ENCODE data around the gene RHBG. TPM values are rescaled to one million over a fixed set of nuclear protein-coding genes. Genes with fewer than 3 reads are reported as not detected.

RHBG gene
- total RNA-seq, 1 experiment from 2014 or later: 4.0 TPM

DNA sequence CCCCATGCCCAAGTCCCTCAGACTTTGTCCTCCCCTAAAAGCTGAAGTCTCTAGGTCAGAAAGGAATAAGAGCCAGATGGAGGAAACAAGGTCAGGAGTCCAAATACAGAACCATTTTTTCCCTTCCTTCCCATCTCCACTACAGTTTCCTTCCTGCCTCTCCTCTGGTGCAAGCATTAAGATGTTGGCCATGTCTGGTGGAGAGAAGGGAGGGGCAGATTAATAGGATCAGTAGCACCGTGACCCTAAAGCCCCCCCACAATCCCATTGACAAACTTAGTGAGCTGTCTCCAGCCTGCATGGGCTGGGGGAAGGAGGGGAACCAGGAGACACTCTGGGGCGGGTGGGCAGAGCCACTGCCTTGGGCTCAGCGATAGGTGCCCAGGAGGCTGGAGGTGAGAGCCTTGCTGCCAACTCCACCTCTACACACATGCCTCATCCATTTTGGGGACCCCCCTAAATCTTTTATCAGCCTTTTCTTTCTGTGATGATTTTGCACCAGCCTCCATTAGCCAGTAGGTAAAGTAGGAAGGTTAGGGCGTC is 59.8 kb downstream of the RHBG start:
- ChIA-PET CTCF (no interaction called here), POLR2A (ENCODE audit: unreplicated experiment) (no interaction called here)
- Histone ChIP-seq H3K9me3 (ENCODE audit: insufficient read depth, low read depth) (no peaks in the 10 kb centered on the region), H3K4me1 (replicated peaks; ENCODE audit: insufficient read depth) (no peaks in the 10 kb centered on the region), H3K79me2 (ENCODE audit: low read depth) (no peaks in the 10 kb centered on the region), H3F3A (ENCODE audit: insufficient read depth, low read depth) (no peaks in the 10 kb centered on the region), H3K4me2 (no peak overlapping the region), H3K9me2 (ENCODE audit: insufficient read depth) (no peaks in the 10 kb centered on the region), H3K27ac (no peak overlapping the region), H3K4me3 (no peak overlapping the region), H2AFZ (no peak overlapping the region), H4K20me1 (ENCODE audit: insufficient read depth) (no peaks in the 10 kb centered on the region), H3K36me3 (ENCODE audit: low read depth) (no peaks in the 10 kb centered on the region), H3K27me3 (ENCODE audit: insufficient read depth, low read depth) (peaks cover 59% of the 10 kb centered on the region)
- intact Hi-C loops (cut with micrococcal nuclease; ENCODE audit: unreplicated experiment): no loop called here
- TF ChIP-seq CTCF (conservative IDR thresholded peaks at IDR 0.05) (no peak), EZH2 (IDR thresholded peaks at IDR 0.05; ENCODE audit: low read depth) (no peak)
- DNase-seq: no peak
- no TSS peak for BruUV-seq (replicated peaks)

DNA sequence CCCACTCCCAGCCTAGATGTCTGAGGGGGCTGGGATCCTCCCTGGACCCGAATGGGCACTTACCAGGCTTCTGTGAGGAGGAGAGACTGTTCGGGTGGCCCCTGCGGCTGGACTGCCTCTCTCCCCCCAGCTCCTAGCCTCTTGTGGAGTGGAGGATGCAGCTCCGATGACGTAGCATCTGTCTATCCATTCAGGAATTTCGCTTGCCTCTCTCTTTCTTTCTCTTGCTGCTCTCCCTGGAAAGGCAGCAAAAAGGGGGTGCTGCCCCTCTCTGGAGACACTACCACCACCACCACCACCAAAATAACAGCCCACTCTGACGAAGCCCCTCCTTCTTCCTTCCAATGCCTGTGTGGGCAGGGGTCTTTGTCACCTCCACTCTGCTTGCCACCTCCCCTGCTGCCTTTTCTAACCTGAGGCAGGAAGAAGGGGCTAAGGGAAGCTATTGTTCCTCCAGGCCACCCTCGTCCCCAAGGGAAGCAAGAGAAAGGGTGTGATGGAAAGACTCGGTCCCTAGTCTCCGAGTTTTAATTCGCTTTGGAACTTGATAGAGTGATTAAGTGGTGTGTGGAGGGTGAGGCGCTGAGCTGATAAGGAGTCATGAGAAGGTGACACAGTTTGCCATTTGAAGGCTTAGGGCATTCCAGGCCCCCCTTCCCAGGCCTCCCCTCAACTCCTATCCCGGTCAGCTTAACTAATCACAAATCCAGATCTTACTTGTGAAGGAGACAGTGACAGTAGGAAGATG is 60.5 kb downstream of the RHBG start:
- ChIA-PET POLR2A (ENCODE audit: unreplicated experiment) (no interaction called here), CTCF (interaction anchor here (0.8 kb wide), 1 partner anchor 44 kb away, joined by 11 read pairs; no protein-coding TSS in a partner anchor)
- H3K9me3 ChIP-seq (ENCODE audit: insufficient read depth, low read depth): no peaks in the 10 kb centered on the region
- no peaks in the 10 kb centered on the region for H3K79me2 ChIP-seq (ENCODE audit: low read depth)
- H3K36me3 ChIP-seq (ENCODE audit: low read depth): no peaks in the 10 kb centered on the region
- intact Hi-C loops (cut with micrococcal nuclease; ENCODE audit: unreplicated experiment): no loop called here
- H3K4me1 ChIP-seq (replicated peaks; ENCODE audit: insufficient read depth): no peaks in the 10 kb centered on the region
- DNase-seq: no peak
- H3F3A ChIP-seq (ENCODE audit: insufficient read depth, low read depth): no peaks in the 10 kb centered on the region
- no peak overlapping the region for H2AFZ ChIP-seq
- no peak overlapping the region for H3K4me2 ChIP-seq
- no peaks in the 10 kb centered on the region for H3K9me2 ChIP-seq (ENCODE audit: insufficient read depth)
- no TSS peak for BruUV-seq (replicated peaks)
- peaks cover 65% of the 10 kb centered on the region for H3K27me3 ChIP-seq (ENCODE audit: insufficient read depth, low read depth)
- no peak overlapping the region for H3K4me3 ChIP-seq
- H3K27ac ChIP-seq: no peak overlapping the region
- no peaks in the 10 kb centered on the region; the same call in 1 of the 2 replicates for H4K20me1 ChIP-seq (ENCODE audit: insufficient read depth)
- TF ChIP-seq CTCF (conservative IDR thresholded peaks at IDR 0.05) (no peak), EZH2 (IDR thresholded peaks at IDR 0.05; ENCODE audit: low read depth) (no peak)

DNA sequence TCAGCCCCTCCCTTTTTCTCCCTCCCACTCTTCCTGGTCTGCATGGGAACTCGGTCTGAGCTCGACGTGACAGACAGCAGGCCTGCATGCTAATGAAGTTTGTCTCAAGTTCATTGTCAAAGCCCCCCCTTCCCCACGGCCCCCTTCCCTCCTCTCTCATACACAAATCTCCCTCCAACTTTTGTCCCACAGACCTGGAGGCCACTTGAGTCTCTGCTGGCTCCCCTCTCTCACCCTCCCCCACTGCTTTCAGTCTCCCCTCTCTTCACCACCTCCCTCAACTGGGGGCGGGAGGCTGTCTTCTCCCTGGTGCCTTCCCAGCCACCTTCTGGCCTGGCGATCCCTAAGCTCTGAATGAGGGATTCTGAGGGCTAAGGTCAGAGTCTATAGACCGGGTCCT is 61.3 kb downstream of the RHBG start:
- Histone ChIP-seq H3K79me2 (ENCODE audit: low read depth) (no peaks in the 10 kb centered on the region), H3K4me2 (no peak overlapping the region), H3K9me2 (ENCODE audit: insufficient read depth) (no peaks in the 10 kb centered on the region), H3K9me3 (ENCODE audit: insufficient read depth, low read depth) (no peaks in the 10 kb centered on the region), H2AFZ (no peak overlapping the region), H3K27me3 (ENCODE audit: insufficient read depth, low read depth) (peaks cover 69% of the 10 kb centered on the region), H4K20me1 (ENCODE audit: insufficient read depth) (no peaks in the 10 kb centered on the region; the same call in 1 of the 2 replicates), H3K4me1 (replicated peaks; ENCODE audit: insufficient read depth) (no peaks in the 10 kb centered on the region), H3K36me3 (ENCODE audit: low read depth) (no peaks in the 10 kb centered on the region), H3F3A (ENCODE audit: insufficient read depth, low read depth) (no peaks in the 10 kb centered on the region), H3K27ac (no peak overlapping the region), H3K4me3 (no peak overlapping the region)
- intact Hi-C loops (cut with micrococcal nuclease; ENCODE audit: unreplicated experiment): no loop called here
- no peak for TF ChIP-seq EZH2 (IDR thresholded peaks at IDR 0.05; ENCODE audit: low read depth)
- no peak for TF ChIP-seq CTCF (conservative IDR thresholded peaks at IDR 0.05)
- ChIA-PET POLR2A (ENCODE audit: unreplicated experiment) (no interaction called here), CTCF (interaction anchor here (0.8 kb wide), 1 partner anchor 44 kb away, joined by 11 read pairs; no protein-coding TSS in a partner anchor)
- no peak for DNase-seq
- BruUV-seq (replicated peaks): no TSS peak
